Osteoblast (primary cell): ENCODE data around the gene NAV2. TPM values are rescaled to one million over a fixed set of nuclear protein-coding genes. Genes with fewer than 3 reads are reported as not detected.
A peak's percentile ranks its signal among the peaks of the same experiment; 100 is the strongest.

Source experiments
- DNase-seq: peaks from one replicate; pipeline ENCODE4 v3.0.0; 2011; ENCODE audit warnings: low spot score, mixed read lengths; ENCODE audit not compliant: insufficient read length; ENCODE audit errors: missing footprints
- H2AFZ ChIP-seq: 2 replicates; pipeline ENCODE4 v1.6.0; 2011; ENCODE audit warnings: mild to moderate bottlenecking, low read length
- H3K27ac ChIP-seq: 2 replicates; pipeline ENCODE4 v1.5.1; 2011; ENCODE audit warnings: mild to moderate bottlenecking, low read depth, low read length, moderate library complexity
- H3K27me3 ChIP-seq: 2 replicates; pipeline ENCODE4 v1.6.0; 2012; ENCODE audit warnings: mild to moderate bottlenecking, control low read depth, inconsistent platforms, low read length, moderate library complexity; ENCODE audit not compliant: insufficient read depth
- H3K36me3 ChIP-seq: 2 replicates; pipeline ENCODE4 v1.5.1; 2011; ENCODE audit warnings: mild to moderate bottlenecking, low read length, control low read depth, moderate library complexity; ENCODE audit not compliant: insufficient read depth
- H3K4me1 ChIP-seq: 2 replicates; pipeline ENCODE4 v1.5.1; 2011; ENCODE audit warnings: mild to moderate bottlenecking, low read length, control low read depth, moderate library complexity; ENCODE audit not compliant: insufficient read depth
- H3K4me2 ChIP-seq: 2 replicates; pipeline ENCODE4 v1.6.0; 2011; ENCODE audit warnings: mild to moderate bottlenecking, low read length; ENCODE audit not compliant: insufficient read depth
- H3K4me3 ChIP-seq: fragments of 200-600 bp; sonication (generic); 3 replicates; pipeline ENCODE4 v1.5.1; 2012; ENCODE audit warnings: mild to moderate bottlenecking, low read length, inconsistent platforms; ENCODE audit not compliant: insufficient read depth
- H3K79me2 ChIP-seq: 2 replicates; pipeline ENCODE4 v1.6.0; 2012; ENCODE audit warnings: mild to moderate bottlenecking, low read length, control low read depth, inconsistent platforms; ENCODE audit not compliant: insufficient read depth
- H3K9me3 ChIP-seq: 2 replicates; pipeline ENCODE4 v1.5.1; 2011; ENCODE audit warnings: low read depth, low read length, control low read depth
- H4K20me1 ChIP-seq: 2 replicates; pipeline ENCODE4 v1.6.0; 2012; ENCODE audit warnings: mild to moderate bottlenecking, low read length, control low read depth; ENCODE audit not compliant: insufficient read depth
- total RNA-seq: library from RNA; depleted of rRNA; stranded (reverse); fragments of >200 nt; gene quantifications from 2 replicates; pipeline ENCODE4 v1.2.3, GENCODE V29; 2012
- TF ChIP-seq, protein P1 (sequence below): IDR thresholded peaks from 2 replicates; pipeline ENCODE4 v1.5.1; 2011; ENCODE audit warnings: mild to moderate bottlenecking, low read depth, low read length, moderate library complexity; ENCODE audit errors: extremely low read depth

Gene NAV2
- total RNA-seq, 1 donor = 8.7 TPM

DNA sequence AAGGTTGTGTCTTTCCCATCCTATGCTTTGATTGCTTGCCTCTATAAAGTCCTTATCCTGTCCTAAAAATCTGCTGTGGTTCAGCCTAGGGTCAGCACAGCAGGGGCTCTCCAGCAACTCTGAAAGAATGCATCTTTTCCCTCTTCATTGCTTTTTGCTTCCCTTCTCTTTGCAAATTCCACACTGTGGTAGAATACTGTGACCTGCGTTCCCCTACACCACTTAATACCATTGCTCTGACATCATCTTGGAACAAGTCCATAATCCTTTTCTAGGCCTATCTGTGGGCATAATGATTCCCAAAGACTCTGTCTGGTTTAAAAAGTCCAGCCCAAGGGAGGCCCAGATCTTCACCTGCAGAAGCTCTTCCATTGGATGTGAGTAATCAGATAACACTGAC lies 177.7 kb downstream of the NAV2 start:
- TF ChIP-seq, protein P1, sequence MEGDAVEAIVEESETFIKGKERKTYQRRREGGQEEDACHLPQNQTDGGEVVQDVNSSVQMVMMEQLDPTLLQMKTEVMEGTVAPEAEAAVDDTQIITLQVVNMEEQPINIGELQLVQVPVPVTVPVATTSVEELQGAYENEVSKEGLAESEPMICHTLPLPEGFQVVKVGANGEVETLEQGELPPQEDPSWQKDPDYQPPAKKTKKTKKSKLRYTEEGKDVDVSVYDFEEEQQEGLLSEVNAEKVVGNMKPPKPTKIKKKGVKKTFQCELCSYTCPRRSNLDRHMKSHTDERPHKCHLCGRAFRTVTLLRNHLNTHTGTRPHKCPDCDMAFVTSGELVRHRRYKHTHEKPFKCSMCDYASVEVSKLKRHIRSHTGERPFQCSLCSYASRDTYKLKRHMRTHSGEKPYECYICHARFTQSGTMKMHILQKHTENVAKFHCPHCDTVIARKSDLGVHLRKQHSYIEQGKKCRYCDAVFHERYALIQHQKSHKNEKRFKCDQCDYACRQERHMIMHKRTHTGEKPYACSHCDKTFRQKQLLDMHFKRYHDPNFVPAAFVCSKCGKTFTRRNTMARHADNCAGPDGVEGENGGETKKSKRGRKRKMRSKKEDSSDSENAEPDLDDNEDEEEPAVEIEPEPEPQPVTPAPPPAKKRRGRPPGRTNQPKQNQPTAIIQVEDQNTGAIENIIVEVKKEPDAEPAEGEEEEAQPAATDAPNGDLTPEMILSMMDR = no peak
- peaks cover 33% of the 10 kb centered on the region for H3K4me1 ChIP-seq
- H2AFZ ChIP-seq = no peak overlapping the region
- peaks cover 3% of the 10 kb centered on the region for H4K20me1 ChIP-seq
- peaks cover 13% of the 10 kb centered on the region for H3K36me3 ChIP-seq
- H3K27me3 ChIP-seq = no peaks in the 10 kb centered on the region
- H3K4me3 ChIP-seq = no peak overlapping the region
- peak; percentile 85 for DNase-seq
- peak overlapping the region; percentile 63 for H3K27ac ChIP-seq
- H3K4me2 ChIP-seq = peak overlapping the region; percentile 8
- H3K79me2 ChIP-seq = peaks cover 14% of the 10 kb centered on the region
- no peaks in the 10 kb centered on the region for H3K9me3 ChIP-seq

DNA sequence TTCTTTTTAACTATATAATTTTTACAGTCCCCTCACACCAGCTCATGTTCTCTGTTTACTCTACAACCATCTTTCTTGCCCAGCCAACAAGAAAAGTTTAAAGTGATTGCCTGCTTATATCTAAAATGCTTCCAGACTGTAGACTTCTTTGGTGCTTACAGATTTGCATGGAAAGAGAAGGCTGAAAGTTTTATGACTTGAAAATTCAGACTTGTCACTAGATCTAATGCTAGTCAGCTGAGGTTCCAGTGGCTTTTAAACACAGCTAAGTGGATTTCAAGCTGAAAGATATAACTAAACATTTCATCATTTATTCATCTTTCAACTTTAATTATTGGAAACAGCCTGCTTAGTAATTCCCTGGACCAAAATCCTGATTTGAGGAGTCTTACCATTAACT lies 178.4 kb downstream of the NAV2 start:
- Histone ChIP-seq H3K36me3 (peaks cover 17% of the 10 kb centered on the region), H3K4me3 (no peak overlapping the region), H3K27me3 (no peaks in the 10 kb centered on the region), H2AFZ (no peak overlapping the region), H3K4me2 (no peak overlapping the region), H3K9me3 (no peaks in the 10 kb centered on the region), H3K27ac (peak overlapping the region; percentile 63), H3K4me1 (peaks cover 33% of the 10 kb centered on the region), H4K20me1 (peaks cover 3% of the 10 kb centered on the region), H3K79me2 (peaks cover 14% of the 10 kb centered on the region)
- TF ChIP-seq, protein P1 = no peak
- DNase-seq = no peak

DNA sequence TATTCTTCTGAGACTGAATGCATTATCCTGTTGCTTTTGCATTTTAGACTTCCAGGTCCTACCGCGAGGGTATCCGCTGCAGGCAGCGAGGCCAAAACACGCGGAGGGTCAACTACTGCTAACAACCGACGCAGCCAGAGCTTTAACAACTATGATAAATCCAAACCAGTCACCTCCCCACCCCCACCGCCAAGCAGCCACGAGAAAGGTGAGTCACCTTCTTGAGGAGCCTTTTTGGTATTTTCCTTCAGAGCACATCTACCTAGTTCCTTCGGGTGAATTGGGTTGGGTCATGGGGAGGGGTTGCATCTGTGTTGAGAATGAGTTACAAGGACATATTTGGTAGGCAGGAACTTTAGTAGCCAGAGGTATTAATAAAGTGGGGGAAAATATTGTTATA lies 179.8 kb downstream of the NAV2 start:
- H3K27me3 ChIP-seq = no peaks in the 10 kb centered on the region
- H3K4me3 ChIP-seq = no peak overlapping the region
- no peaks in the 10 kb centered on the region for H4K20me1 ChIP-seq
- TF ChIP-seq, protein P1 = no peak
- H3K79me2 ChIP-seq = peaks cover 14% of the 10 kb centered on the region
- H3K9me3 ChIP-seq = no peaks in the 10 kb centered on the region
- H3K4me1 ChIP-seq = peaks cover 33% of the 10 kb centered on the region
- peaks cover 18% of the 10 kb centered on the region for H3K36me3 ChIP-seq
- no peak overlapping the region for H3K4me2 ChIP-seq
- no peak overlapping the region for H2AFZ ChIP-seq
- DNase-seq = no peak
- no peak overlapping the region for H3K27ac ChIP-seq

DNA sequence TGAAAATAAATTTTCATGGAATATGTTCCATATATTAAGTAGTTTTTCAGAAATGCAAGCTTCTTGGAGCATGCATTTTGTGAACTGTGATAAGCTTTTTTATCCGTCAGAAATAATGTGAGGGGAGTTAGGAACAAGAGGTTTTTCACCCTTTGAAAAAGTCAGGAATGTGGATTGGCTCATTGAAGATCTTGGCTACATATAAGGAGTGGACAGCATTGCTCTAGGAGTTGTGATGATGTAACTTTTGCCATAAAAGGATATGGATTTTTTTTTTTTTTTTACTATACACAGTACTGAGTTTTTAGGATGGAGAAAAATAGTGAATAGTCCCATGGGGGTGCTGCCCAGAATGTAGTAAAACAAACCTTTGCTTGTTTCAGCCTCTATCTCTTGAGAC lies 180.2 kb downstream of the NAV2 start:
- no peak for DNase-seq
- peaks cover 14% of the 10 kb centered on the region for H3K79me2 ChIP-seq
- no peak overlapping the region for H3K4me2 ChIP-seq

More for the DNA sequence above, 180.2 kb downstream of the NAV2 start:
- peaks cover 33% of the 10 kb centered on the region for H3K4me1 ChIP-seq
- peaks cover 14% of the 10 kb centered on the region for H3K36me3 ChIP-seq
- no peaks in the 10 kb centered on the region for H3K9me3 ChIP-seq
- H3K4me3 ChIP-seq = no peak overlapping the region
- TF ChIP-seq, protein P1 = no peak
- no peak overlapping the region for H3K27ac ChIP-seq
- H4K20me1 ChIP-seq = no peaks in the 10 kb centered on the region
- H2AFZ ChIP-seq = no peak overlapping the region
- H3K27me3 ChIP-seq = no peaks in the 10 kb centered on the region
